Measurements from ENCODE around the gene FAM227B.

DNA sequence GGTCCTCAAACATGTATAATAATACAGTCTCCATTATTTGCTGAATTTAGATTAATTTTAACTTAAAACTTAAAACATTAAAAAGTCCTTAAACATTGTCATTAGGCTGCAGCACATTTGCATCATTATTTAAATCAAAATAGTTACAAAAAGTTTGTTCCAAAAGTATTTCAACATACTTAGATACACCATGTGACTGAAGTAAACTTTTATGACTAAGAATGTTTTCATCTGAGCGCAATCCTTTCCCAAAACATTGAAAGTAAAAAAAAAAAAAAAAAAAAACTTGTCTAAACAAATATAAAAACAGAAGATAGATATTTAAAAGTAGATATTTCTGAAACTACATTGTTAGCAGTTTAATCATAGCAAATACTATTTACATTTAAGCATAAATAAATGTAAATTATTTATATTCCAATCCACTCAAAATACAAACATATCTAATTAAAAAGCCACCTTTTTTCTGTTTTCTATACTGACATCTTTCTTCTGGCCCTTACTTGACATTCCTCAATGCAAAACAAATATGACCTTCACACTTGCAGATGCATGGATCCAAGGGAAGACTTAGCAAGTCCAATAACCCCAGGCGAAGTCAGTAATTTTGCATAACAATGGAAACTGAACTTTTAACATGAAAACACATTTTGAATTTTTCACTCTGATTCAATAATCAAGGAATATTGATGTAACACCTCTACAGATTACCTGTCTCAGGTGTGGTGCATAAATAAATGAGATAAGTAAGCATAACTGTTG, 10.3 kb downstream of the FAM227B start:
- TF ChIP-seq, protein P1, sequence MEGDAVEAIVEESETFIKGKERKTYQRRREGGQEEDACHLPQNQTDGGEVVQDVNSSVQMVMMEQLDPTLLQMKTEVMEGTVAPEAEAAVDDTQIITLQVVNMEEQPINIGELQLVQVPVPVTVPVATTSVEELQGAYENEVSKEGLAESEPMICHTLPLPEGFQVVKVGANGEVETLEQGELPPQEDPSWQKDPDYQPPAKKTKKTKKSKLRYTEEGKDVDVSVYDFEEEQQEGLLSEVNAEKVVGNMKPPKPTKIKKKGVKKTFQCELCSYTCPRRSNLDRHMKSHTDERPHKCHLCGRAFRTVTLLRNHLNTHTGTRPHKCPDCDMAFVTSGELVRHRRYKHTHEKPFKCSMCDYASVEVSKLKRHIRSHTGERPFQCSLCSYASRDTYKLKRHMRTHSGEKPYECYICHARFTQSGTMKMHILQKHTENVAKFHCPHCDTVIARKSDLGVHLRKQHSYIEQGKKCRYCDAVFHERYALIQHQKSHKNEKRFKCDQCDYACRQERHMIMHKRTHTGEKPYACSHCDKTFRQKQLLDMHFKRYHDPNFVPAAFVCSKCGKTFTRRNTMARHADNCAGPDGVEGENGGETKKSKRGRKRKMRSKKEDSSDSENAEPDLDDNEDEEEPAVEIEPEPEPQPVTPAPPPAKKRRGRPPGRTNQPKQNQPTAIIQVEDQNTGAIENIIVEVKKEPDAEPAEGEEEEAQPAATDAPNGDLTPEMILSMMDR (IDR thresholded peaks at IDR 0.05; ENCODE audit: low read length): no peak
- TF ChIP-seq EZH2 (IDR thresholded peaks at IDR 0.05; ENCODE audit: borderline replicate concordance, low read length): no peak

Measured in OCI-LY1 (cell line).